PFSK-1 (cell line): ENCODE data around the gene RNF4.

Source experiments
- POLR2AphosphoS5 ChIP-seq: IDR thresholded peaks from 2 replicates; pipeline ENCODE4 v1.6.1; 2012; ENCODE audit warnings: low read depth, mild to moderate bottlenecking, control low read depth, low read length, moderate library complexity
- REST ChIP-seq, 2 experiments: IDR thresholded peaks; 2 replicates each; pipeline versions ENCODE4 v1.6.1 to v1.8.0; 2011 to 2012; ENCODE audit warnings: low read depth in 2 of 2, low read length in 2 of 2, control low read depth in 1 of 2, inconsistent platforms in 1 of 2, mild to moderate bottlenecking in 1 of 2, moderate library complexity in 1 of 2; ENCODE audit not compliant: insufficient read depth in 1 of 2
- SIN3A ChIP-seq: IDR thresholded peaks from 2 replicates; pipeline ENCODE4 v1.6.1; 2012; ENCODE audit warnings: mild to moderate bottlenecking, low read length, moderate library complexity, borderline replicate concordance; ENCODE audit not compliant: insufficient read depth

GRCh38 chr4:2484185-2484584, 15.3 kb downstream of the RNF4 start:
- TF ChIP-seq REST (IDR thresholded peaks at IDR 0.05; ENCODE audit: insufficient read depth in 1 of 2, low read depth in 2 of 2, low read length in 2 of 2) (no peak), SIN3A (no peak), POLR2AphosphoS5 (no peak)
